Kidney (tissue), 14 donors: ENCODE results near the gene NPHP4. TPM values are rescaled to one million over a fixed set of nuclear protein-coding genes. Genes with fewer than 3 reads are reported as not detected.

ENCODE experiments used
- DNase-seq, 5 donors: peaks; one replicate each; pipeline ENCODE4 v3.0.0-alpha.2; 2013 to 2020
- FAIRE-seq: peaks from 2 replicates; lab custom pipeline; 2012; peaks lifted over from hg19 to GRCh38; lab: Jason Lieb, UNC
- H3K27ac ChIP-seq, 2 donors: one replicate each; pipeline ENCODE4 v1.7.0; 2013; ENCODE audit warnings: low read depth in 2 of 2, low read length in 2 of 2, inconsistent platforms in 1 of 2
- H3K27me3 ChIP-seq: one replicate; pipeline ENCODE4 v1.7.1; 2013; ENCODE audit warnings: low read length, inconsistent platforms; ENCODE audit not compliant: control insufficient read depth, insufficient read depth
- H3K36me3 ChIP-seq, 3 donors: one replicate each; pipeline versions ENCODE4 v1.7.0 to v1.7.1; 2013; ENCODE audit warnings: low read length in 3 of 3, control low read depth in 1 of 3, inconsistent platforms in 1 of 3; ENCODE audit not compliant: insufficient read depth in 3 of 3, control insufficient read depth in 2 of 3
- H3K4me1 ChIP-seq, 3 donors: one replicate each; pipeline versions ENCODE4 v1.7.0 to v1.7.1; 2013; ENCODE audit warnings: low read length in 3 of 3, inconsistent platforms in 1 of 3, low read depth in 1 of 3; ENCODE audit not compliant: control insufficient read depth in 2 of 3, insufficient read depth in 2 of 3
- H3K4me3 ChIP-seq, 3 donors: one replicate each; pipeline versions ENCODE4 v1.7.0 to v1.8.1; 2013; ENCODE audit warnings: low read length in 3 of 3, control low read depth in 1 of 3, inconsistent platforms in 1 of 3
- H3K9ac ChIP-seq, 3 donors: one replicate each; pipeline versions ENCODE4 v1.7.0 to v1.7.1; 2013; ENCODE audit warnings: low read length in 3 of 3, control low read depth in 1 of 3, inconsistent platforms in 1 of 3
- H3K9me3 ChIP-seq, 3 donors: one replicate each; pipeline versions ENCODE4 v1.7.0 to v1.7.1; 2013; ENCODE audit warnings: low read length in 3 of 3, control low read depth in 1 of 3, inconsistent platforms in 1 of 3; ENCODE audit not compliant: control insufficient read depth in 2 of 3, insufficient read depth in 1 of 3
- intact Hi-C: fragments of 100-400 bp; cut with DNase I; formaldehyde crosslinking; loops from one replicate; pipeline ENCODE4 v1.11.1; 2022
- polyA plus RNA-seq: library from polyadenylated mRNA; stranded (reverse); fragments of 350-450 nt; fragmentation: Illumina TruSeq; extraction: RNeasy Lipid Tissue Mini Kit (QIAGEN cat#74804); gene quantifications from one replicate; pipeline ENCODE4 v1.2.3, GENCODE V29; 2014; ENCODE audit warnings: low read depth, low replicate concordance; ENCODE audit not compliant: insufficient read depth
- total RNA-seq: library from RNA; stranded (reverse); fragmentation: NEBNext Ultra II Directional; extraction: Animal tissue kit (Norgen Biotek cat#: 25700); gene quantifications from one replicate; pipeline ENCODE4 v1.2.1, GENCODE V29; 2021
- TF ChIP-seq, protein P1 (sequence below): IDR thresholded peaks from 3 replicates; pipeline ENCODE4 v1.5.1; 2012; ENCODE audit warnings: mild to moderate bottlenecking, moderate library complexity, borderline replicate concordance; ENCODE audit not compliant: insufficient read depth; ENCODE audit errors: extremely low read depth
- donor health status: control.
- donor health status: control.
- donor health status: control.
- donor health status: control.
- donor health status: control.
- donor health status: DM: yes; HTN: yes; CAD: no.
- donor health status: Normal renal cell carcinoma (clear cell type).

The NPHP4 gene
- total and polyA plus RNA-seq, 2 donors from 2014 or later, result 2.9 to 16.1 TPM

DNA sequence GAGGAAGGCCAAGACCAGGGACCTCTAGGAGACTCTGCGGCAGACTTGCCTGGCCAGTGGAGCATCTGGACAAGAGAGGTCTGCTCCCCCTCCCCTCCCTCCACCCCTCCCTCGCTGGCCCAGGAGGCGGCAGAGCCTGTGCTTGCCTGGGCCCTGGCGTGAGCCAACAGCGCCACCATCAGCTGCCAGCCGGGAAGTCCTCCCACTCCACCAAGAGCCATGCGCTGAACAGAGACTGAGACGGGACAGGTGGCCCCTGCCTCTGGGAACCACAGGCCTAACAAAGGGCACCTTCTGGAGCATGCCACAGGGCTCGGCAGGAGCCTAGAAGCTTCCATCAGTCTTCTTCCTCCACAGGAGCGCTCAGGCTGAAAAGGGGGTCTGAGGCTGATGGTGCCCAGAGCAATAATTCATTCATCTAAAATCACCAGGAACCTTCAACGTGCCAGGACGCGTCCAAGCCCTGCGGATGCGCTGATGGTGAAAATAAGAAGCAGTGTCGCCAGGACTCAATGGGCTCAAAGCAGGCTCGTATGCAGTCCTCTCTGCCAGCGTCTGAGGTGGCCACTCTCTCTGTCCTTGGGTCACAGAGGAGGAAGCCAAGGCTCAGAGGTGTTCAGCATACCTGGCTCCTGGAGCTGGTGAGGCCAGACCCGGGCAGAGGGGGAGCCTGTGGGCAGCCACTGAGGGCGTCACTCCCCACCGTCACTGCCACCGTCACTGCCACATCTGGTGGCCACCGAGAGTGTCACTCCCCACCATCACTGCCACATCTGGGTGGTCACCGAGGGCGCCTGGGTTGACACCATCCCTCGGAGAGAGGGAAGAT, 161.2 kb downstream of the NPHP4 start:
- H3K27ac ChIP-seq, result no peak overlapping the region
- no peak overlapping the region for H3K4me3 ChIP-seq
- intact Hi-C loops, result no loop called here
- no peak for FAIRE-seq
- no peaks in the 10 kb centered on the region for H3K4me1 ChIP-seq
- H3K36me3 ChIP-seq, result no peaks in the 10 kb centered on the region
- H3K9ac ChIP-seq, result no peak overlapping the region
- peak in 3 of 5 donors; percentile 18 to 47 (median 19) for DNase-seq
- TF ChIP-seq, protein P1, sequence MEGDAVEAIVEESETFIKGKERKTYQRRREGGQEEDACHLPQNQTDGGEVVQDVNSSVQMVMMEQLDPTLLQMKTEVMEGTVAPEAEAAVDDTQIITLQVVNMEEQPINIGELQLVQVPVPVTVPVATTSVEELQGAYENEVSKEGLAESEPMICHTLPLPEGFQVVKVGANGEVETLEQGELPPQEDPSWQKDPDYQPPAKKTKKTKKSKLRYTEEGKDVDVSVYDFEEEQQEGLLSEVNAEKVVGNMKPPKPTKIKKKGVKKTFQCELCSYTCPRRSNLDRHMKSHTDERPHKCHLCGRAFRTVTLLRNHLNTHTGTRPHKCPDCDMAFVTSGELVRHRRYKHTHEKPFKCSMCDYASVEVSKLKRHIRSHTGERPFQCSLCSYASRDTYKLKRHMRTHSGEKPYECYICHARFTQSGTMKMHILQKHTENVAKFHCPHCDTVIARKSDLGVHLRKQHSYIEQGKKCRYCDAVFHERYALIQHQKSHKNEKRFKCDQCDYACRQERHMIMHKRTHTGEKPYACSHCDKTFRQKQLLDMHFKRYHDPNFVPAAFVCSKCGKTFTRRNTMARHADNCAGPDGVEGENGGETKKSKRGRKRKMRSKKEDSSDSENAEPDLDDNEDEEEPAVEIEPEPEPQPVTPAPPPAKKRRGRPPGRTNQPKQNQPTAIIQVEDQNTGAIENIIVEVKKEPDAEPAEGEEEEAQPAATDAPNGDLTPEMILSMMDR, result no peak
- no peaks in the 10 kb centered on the region for H3K9me3 ChIP-seq
- H3K27me3 ChIP-seq, result no peaks in the 10 kb centered on the region

DNA sequence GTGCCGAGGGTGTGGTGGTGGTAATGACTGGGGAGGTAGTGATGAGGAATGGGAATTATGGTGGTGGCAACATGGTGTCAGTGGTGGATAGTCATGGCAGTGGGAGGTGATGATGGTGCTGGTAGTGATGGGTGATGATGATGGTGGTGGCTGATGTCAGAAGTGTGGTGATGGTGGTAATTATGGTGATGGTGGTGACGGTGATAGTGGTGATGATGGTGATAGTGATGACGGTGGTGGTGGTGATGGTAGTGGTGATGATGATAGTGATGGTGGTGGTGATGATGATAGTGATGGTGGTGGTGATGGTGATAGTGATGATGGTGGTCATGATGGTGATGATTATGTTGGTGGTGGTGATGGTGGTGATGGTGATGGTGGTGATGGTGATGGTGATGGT, 162.8 kb downstream of the NPHP4 start:
- no peaks in the 10 kb centered on the region for H3K27me3 ChIP-seq
- no peak overlapping the region for H3K9ac ChIP-seq
- H3K9me3 ChIP-seq, result no peaks in the 10 kb centered on the region
- H3K4me3 ChIP-seq, result no peak overlapping the region
- FAIRE-seq (no peak), DNase-seq (no peak)
- no peak overlapping the region for H3K27ac ChIP-seq
- H3K4me1 ChIP-seq, result no peaks in the 10 kb centered on the region
- TF ChIP-seq, protein P1, result no peak
- intact Hi-C loops, result no loop called here
- H3K36me3 ChIP-seq, result no peaks in the 10 kb centered on the region

- no peak overlapping the region for H3K4me3 ChIP-seq
- H3K9ac ChIP-seq, result no peak overlapping the region
- no peaks in the 10 kb centered on the region for H3K36me3 ChIP-seq
- no peak for FAIRE-seq
- H3K27ac ChIP-seq, result no peak overlapping the region
- intact Hi-C loops, result no loop called here
- no peaks in the 10 kb centered on the region for H3K4me1 ChIP-seq
- H3K27me3 ChIP-seq, result no peaks in the 10 kb centered on the region
- no peaks in the 10 kb centered on the region for H3K9me3 ChIP-seq
- TF ChIP-seq, protein P1, result no peak
- DNase-seq, result peak in 1 of 5 donors; percentile 6
Measured at GRCh38 chr1:5828308-5828935, 163.8 kb downstream of the NPHP4 start.
